HEK293T (cell line): ENCODE results near the gene ACTR10.

Source experiments
- ELF4 ChIP-seq: fragments of 450-650 bp; IDR thresholded peaks from 2 replicates; pipeline ENCODE4 v1.6.1; 2017; ENCODE audit warnings: antibody characterized with exemption
- FOXK2 ChIP-seq: fragments of 450-650 bp; IDR thresholded peaks from 2 replicates; pipeline ENCODE4 v1.6.1; 2016; ENCODE audit warnings: mild to moderate bottlenecking
- FOXM1 ChIP-seq: fragments of 450-650 bp; IDR thresholded peaks from 2 replicates; pipeline ENCODE4 v1.6.1; 2017; ENCODE audit warnings: mild to moderate bottlenecking, borderline replicate concordance
- LEF1 ChIP-seq: fragments of 450-650 bp; IDR thresholded peaks from 2 replicates; pipeline ENCODE4 v1.6.1; 2017; ENCODE audit warnings: mild to moderate bottlenecking, borderline replicate concordance
- NFRKB ChIP-seq: fragments of 450-650 bp; IDR thresholded peaks from 2 replicates; pipeline ENCODE4 v1.6.1; 2016; ENCODE audit warnings: mild to moderate bottlenecking, moderate library complexity
- SP1 ChIP-seq: fragments of 450-650 bp; IDR thresholded peaks from 2 replicates; pipeline ENCODE4 v1.6.1; 2017
- SUZ12 ChIP-seq: fragments of 450-650 bp; IDR thresholded peaks from 2 replicates; pipeline ENCODE4 v1.6.1; 2016; ENCODE audit warnings: mild to moderate bottlenecking

- TF ChIP-seq ELF4: no peak
- TF ChIP-seq LEF1: no peak
- no peak for TF ChIP-seq SP1
- TF ChIP-seq FOXK2: no peak
- no peak for TF ChIP-seq SUZ12
- TF ChIP-seq NFRKB: no peak
- no peak for TF ChIP-seq FOXM1
Measured at GRCh38 chr14:58189176-58189575, 10.8 kb upstream of the ACTR10 start.
